NCI-H2171 (cell line): ENCODE data around the gene LYSMD1.

ENCODE experiments used
- DNase-seq: peaks from one replicate; lab custom pipeline; 2025; lab: John Stamatoyannopoulos, UW

The LYSMD1 gene

GRCh38 chr1:151137789-151138188 is 27.9 kb downstream of the LYSMD1 start:
- no peak for DNase-seq

GRCh38 chr1:151135433-151136385 is 30.0 kb downstream of the LYSMD1 start:
- DNase-seq = no peak

- no peak for DNase-seq
Observed at GRCh38 chr1:151134991-151135390, 30.7 kb downstream of the LYSMD1 start.

- no peak for DNase-seq
Observed at GRCh38 chr1:151134396-151134795, 31.3 kb downstream of the LYSMD1 start.

- DNase-seq = no peak
Observed at GRCh38 chr1:151133018-151133806, 32.5 kb downstream of the LYSMD1 start.

GRCh38 chr1:151132335-151133017 is 33.2 kb downstream of the LYSMD1 start:
- DNase-seq = no peak

GRCh38 chr1:151131701-151132334 is 33.9 kb downstream of the LYSMD1 start:
- DNase-seq = no peak

GRCh38 chr1:151130987-151131586 is 34.6 kb downstream of the LYSMD1 start:
- DNase-seq = no peak

- DNase-seq = no peak
Observed at GRCh38 chr1:151128800-151129199, 36.9 kb downstream of the LYSMD1 start.

- no peak for DNase-seq
Observed at GRCh38 chr1:151124763-151125403, 40.8 kb downstream of the LYSMD1 start.

- no peak for DNase-seq
Observed at GRCh38 chr1:151113877-151114276, 51.8 kb downstream of the LYSMD1 start.
